Ecto neural progenitor cell (in vitro differentiated cells): Measurements from ENCODE around the gene OSR1.
"Not testable (repeated sequence)": the region's sequence is repeated elsewhere in the genome, so short reads cannot be mapped to it uniquely, and the experiment has no call there.

Experiments used
- DNase-seq: peaks from one replicate; pipeline ENCODE4 v3.0.0-alpha.2; 2018; ENCODE audit warnings: low spot score

Gene OSR1

DNA sequence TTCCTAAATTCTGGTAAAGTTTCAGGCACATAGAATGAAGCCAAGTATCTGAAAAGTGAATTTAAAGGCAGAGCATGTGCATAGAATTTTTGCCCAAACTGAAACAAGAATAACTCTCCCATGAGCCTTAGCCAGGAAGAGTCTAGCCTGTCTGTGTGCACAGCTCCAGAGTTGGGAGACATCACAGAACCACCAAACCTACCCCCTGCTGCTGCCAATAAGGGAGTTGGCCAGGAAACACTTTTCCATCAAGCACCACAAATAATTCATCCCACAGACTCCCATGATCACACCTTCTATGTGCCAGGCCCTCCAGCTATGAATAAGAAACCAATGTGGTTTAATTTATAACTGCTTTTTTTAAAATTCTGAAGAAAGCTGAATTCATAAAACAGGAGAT is 27.0 kb downstream of the OSR1 start:
- no peak for DNase-seq

- no peak for DNase-seq
Observed at GRCh38 chr2:19330436-19330835, 28.0 kb downstream of the OSR1 start.

DNA sequence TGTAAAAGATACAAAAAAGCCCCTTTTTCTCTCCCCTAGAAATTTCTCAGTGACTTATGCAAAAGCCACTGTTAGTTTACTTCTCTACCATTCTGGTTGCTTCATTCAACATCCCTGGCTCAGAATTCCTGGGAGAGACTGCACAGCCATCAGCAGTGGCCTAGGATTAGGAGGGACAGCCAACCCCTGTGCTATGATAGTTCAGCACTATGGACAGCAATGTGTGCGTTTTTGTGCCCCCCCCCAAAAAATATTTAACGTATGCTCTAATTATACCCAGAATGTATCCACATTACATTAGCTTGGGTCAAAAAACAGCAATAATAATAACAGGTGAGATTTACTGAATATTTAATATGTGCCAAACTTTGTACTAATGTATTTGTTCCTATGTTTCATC is 29.0 kb downstream of the OSR1 start:
- DNase-seq, result no peak

DNA sequence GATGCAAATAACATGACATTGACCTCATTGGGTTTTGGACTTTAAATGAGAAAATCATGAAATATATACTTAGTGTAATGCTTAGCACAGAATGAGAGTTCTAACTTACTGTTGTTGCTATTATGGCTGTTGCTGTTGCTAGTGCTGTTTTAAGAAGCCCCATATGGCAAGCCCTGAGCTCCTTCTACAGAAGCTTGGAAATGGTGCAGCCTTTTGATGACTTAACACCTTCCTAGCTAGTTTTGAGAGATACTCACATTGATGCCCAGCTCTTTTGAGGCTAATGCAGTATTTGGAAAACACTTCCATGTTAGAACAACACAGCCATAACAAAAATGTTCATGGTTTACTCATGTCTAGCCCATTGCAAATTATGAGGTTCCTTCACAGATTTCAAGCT is 30.9 kb downstream of the OSR1 start:
- no peak for DNase-seq

DNA sequence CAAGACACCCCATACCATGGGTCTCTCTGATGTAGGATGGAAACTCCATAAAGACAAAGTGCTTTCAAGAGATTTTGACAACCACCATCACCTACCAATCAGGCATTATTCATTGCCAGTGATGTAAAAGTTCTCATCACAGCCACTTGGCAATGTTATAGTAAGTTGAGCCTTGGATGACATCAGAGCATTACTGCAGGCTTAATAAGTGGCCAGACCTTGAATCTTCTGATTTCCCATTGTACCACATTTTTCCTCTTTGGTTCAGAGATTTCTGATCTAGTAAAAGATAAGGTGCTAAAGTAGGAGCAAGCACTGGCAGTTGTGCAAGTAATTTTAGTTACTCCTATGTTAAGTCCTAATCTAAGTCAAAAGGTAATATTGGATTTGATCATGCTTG is 36.5 kb downstream of the OSR1 start:
- no peak for DNase-seq

DNA sequence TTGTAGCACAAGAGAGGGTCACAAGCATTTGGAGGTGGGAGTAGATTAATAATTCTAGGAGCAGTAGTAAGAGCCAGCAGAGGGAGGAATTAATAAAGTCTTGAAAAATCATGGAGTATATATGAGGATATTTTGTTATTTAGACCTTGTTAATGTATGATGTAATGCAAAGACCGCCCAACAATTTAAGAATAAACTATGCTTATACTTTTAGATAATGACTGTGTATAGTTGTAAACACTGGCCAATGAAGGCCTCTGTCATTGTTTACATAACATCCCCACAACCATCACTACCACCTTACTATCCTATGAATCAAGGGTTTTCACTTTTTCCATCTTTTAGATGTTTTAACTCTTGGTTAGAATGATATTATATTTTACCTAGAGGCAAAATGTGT is 37.6 kb downstream of the OSR1 start:
- no peak for DNase-seq

GRCh38 chr2:19319698-19320097 is 38.7 kb downstream of the OSR1 start:
- DNase-seq, result no peak

GRCh38 chr2:19319064-19319463 is 39.4 kb downstream of the OSR1 start:
- DNase-seq, result no peak

- no peak for DNase-seq
Observed at GRCh38 chr2:19313553-19313952, 44.9 kb downstream of the OSR1 start.

DNA sequence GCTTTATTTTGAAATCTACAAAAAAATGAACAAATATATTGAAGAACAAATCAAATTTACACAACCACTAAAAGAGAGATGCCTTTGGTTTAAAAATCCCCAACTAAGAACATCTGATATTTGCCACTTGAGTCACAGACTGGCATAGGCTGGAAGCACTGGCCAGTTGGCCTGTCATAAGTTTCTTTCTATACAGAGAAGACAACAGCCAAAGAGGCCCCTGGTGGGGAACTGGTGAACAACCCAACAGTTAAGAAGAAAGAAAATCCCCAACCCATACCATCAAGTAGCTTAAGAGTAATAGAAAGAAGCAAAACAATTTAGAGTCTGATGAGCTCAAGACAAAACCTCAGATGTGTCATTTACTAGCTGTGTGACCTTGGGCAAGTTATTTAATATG is 45.5 kb downstream of the OSR1 start:
- no peak for DNase-seq

GRCh38 chr2:19306065-19306464 is 52.4 kb downstream of the OSR1 start:
- not testable (repeated sequence) for DNase-seq

- not testable (repeated sequence) for DNase-seq
Observed at GRCh38 chr2:19305400-19306055, 52.9 kb downstream of the OSR1 start.

GRCh38 chr2:19301706-19302105 is 56.7 kb downstream of the OSR1 start:
- no peak for DNase-seq
